Measurements from ENCODE around the gene POMT1. TPM values are rescaled to one million over a fixed set of nuclear protein-coding genes. Genes with fewer than 3 reads are reported as not detected.

POMT1 gene
- total RNA-seq, 1 donor from 2014 or later: 54.8 TPM

DNA sequence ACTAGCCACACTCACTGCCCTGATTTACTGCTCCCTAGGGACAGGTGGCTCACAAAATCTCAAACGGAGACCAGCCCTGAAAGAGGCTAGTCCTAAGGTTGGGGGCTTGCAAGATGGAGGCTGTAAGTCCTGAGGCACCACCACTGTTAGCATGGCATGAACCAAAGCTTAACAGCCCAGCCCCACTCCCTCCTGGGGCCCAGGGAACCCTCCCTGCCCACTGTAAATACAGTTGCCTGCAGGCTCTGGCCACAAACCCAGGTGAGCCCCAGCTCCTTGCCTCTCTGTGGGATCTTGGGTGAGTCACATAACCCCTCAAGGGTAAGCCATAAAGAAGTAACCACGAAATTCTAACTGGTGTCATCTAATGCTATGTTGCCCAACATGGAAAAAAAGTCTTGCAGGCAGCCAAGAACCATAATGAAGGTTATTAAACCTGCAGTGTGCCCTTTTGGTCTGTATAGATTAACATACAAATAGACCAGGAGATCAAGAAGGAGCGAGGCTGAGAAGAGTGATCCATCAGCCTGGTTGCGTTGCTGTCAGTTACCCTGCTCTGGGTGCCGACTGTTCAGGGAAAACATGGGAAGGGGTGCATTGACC, 1.7 kb upstream of the POMT1 start:
- peaks cover 15% of the 10 kb centered on the region for H3K4me1 Mint-ChIP-seq
- TF ChIP-seq, protein P1, sequence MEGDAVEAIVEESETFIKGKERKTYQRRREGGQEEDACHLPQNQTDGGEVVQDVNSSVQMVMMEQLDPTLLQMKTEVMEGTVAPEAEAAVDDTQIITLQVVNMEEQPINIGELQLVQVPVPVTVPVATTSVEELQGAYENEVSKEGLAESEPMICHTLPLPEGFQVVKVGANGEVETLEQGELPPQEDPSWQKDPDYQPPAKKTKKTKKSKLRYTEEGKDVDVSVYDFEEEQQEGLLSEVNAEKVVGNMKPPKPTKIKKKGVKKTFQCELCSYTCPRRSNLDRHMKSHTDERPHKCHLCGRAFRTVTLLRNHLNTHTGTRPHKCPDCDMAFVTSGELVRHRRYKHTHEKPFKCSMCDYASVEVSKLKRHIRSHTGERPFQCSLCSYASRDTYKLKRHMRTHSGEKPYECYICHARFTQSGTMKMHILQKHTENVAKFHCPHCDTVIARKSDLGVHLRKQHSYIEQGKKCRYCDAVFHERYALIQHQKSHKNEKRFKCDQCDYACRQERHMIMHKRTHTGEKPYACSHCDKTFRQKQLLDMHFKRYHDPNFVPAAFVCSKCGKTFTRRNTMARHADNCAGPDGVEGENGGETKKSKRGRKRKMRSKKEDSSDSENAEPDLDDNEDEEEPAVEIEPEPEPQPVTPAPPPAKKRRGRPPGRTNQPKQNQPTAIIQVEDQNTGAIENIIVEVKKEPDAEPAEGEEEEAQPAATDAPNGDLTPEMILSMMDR (IDR thresholded peaks at IDR 0.05; ENCODE audit: unreplicated experiment): no peak
- peak overlapping the region; percentile 59 for H3K4me3 Mint-ChIP-seq
- no peaks in the 10 kb centered on the region for H3K27me3 Mint-ChIP-seq (ENCODE audit: low read depth)
- H3K36me3 Mint-ChIP-seq: peaks cover 3% of the 10 kb centered on the region
- peak overlapping the region; percentile 59 for H3K27ac Mint-ChIP-seq
- H3K9me3 Mint-ChIP-seq: no peaks in the 10 kb centered on the region
- DNase-seq (ENCODE audit: low spot score in 2 of 2, unreplicated experiment in 2 of 2): no peak

DNA sequence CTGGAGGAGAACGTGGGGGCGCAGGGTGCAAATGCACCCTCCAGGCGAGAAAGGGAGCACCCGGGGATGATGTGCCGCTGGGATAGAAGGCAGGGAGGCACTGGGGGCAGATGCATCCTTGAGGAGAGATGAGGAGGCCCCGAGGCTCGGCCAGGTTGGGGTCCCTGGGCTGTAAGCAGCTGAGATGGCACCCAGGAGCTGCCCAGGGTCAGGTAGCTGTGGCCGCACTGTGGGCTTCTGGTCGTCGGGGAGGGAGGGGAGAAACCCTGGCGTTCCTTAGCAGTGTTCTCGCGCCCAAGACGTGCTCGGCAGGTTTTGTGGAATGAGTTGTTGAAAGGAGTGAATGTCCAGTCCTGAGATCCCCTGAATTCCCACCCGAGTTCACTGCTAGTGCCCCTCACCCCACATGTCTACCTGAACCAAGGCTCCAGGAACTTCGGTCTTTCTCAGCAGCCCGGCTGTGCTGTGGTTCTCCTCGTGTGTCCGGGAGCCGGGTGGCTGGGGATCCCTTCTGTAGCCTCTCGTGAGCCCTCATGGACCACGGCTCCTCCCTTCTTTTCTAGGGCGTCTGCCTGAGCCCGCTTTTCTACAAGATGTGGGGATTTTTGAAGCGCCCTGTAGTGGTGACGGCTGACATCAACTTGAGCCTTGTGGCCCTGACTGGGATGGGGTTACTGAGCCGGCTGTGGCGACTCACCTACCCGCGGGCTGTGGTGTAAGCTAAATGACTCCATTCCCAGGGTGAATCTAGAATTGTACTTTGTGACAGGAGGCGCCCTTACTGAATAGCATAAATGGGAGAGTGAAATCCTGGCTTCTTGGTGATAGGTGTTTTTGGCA, 1.1 kb downstream of the POMT1 start:
- H3K9me3 Mint-ChIP-seq: no peaks in the 10 kb centered on the region
- no peaks in the 10 kb centered on the region for H3K27me3 Mint-ChIP-seq (ENCODE audit: low read depth)
- TF ChIP-seq, protein P1 (IDR thresholded peaks at IDR 0.05; ENCODE audit: unreplicated experiment): no peak
- H3K4me1 Mint-ChIP-seq: peaks cover 15% of the 10 kb centered on the region
- peaks cover 7% of the 10 kb centered on the region for H3K36me3 Mint-ChIP-seq
- H3K4me3 Mint-ChIP-seq: peak overlapping the region; percentile 95
- no peak for DNase-seq (ENCODE audit: low spot score in 2 of 2, unreplicated experiment in 2 of 2)
- peak overlapping the region; percentile 88 for H3K27ac Mint-ChIP-seq

DNA sequence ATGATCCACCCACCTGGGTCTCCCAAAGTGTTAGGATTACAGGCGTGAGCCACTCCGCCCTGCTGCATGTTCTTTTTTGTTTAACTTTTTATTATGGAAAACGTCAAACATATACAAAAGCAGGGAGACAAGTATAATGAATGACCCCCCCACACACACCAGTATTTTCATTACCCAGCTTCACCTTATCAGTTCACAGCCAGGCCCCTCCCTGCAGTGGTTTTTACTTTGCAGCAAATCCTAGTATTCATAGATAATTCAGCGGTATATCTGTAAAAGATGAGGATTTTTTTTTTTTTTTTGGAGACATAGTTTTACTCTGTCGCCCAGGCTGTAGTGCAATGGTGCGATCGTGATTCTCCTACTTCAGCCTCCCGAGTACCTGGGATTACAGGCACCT, 2.3 kb downstream of the POMT1 start:
- DNase-seq (ENCODE audit: low spot score in 2 of 2, unreplicated experiment in 2 of 2): no peak
- TF ChIP-seq, protein P1 (IDR thresholded peaks at IDR 0.05; ENCODE audit: unreplicated experiment): no peak
- Mint-ChIP-seq H3K27me3 (ENCODE audit: low read depth) (no peaks in the 10 kb centered on the region), H3K4me3 (peak overlapping the region; percentile 95), H3K27ac (no peak overlapping the region), H3K9me3 (no peaks in the 10 kb centered on the region), H3K4me1 (peaks cover 15% of the 10 kb centered on the region), H3K36me3 (peaks cover 9% of the 10 kb centered on the region)

DNA sequence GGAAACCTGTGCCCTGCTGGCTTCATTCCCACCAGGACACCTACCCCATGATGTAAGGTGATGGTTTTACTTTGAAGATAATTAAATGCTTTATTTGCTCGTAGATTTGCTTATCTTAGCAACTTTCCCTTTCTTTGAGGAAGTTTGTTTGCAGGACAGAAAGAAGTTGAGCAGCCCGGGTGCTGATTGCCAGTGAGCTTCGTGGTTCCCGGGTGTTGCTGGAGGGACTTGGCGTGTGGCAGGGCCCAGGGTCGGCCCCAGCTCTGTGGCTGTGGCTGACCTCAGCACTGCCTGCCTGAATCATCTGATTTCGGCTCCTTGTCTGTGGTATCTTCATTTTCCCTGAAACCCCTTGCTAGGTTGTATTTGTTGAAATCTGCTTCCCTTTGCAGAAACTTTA, 8.7 kb downstream of the POMT1 start:
- Mint-ChIP-seq H3K4me1 (no peaks in the 10 kb centered on the region), H3K27me3 (ENCODE audit: low read depth) (no peaks in the 10 kb centered on the region), H3K4me3 (no peak overlapping the region), H3K27ac (no peak overlapping the region), H3K36me3 (peaks cover 33% of the 10 kb centered on the region), H3K9me3 (no peaks in the 10 kb centered on the region)
- no peak for DNase-seq (ENCODE audit: low spot score in 2 of 2, unreplicated experiment in 2 of 2)
- TF ChIP-seq, protein P1 (IDR thresholded peaks at IDR 0.05; ENCODE audit: unreplicated experiment): no peak

DNA sequence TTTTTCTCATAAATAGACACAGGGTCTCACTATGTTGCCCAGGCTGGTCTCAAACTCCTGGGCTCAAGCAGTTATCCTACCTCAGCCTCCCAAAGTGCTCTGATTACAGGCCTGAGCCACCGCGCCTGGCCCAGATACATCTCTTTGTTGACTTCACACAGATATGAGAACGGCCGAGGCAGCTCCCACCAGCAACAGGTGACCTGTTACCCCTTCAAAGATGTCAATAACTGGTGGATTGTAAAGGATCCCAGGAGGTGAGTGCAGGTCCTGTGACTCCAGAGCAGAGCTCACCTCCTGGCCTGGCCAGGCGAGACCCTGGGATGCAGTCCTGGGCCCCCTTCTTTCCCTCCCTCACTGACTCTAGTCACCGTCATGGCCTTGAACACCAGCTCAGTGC, 9.2 kb downstream of the POMT1 start:
- Mint-ChIP-seq H3K9me3 (no peaks in the 10 kb centered on the region), H3K36me3 (peaks cover 32% of the 10 kb centered on the region), H3K27me3 (ENCODE audit: low read depth) (no peaks in the 10 kb centered on the region), H3K27ac (no peak overlapping the region), H3K4me1 (no peaks in the 10 kb centered on the region), H3K4me3 (no peak overlapping the region)
- no peak for DNase-seq (ENCODE audit: low spot score in 2 of 2, unreplicated experiment in 2 of 2)
- TF ChIP-seq, protein P1 (IDR thresholded peaks at IDR 0.05; ENCODE audit: unreplicated experiment): no peak

All from mesothelial cell of epicardium (in vitro differentiated cells).